HG02571 (cell line): ENCODE measurements around the gene LNPEP.
"Not testable (repeated sequence)": the region's sequence is repeated elsewhere in the genome, so short reads cannot be mapped to it uniquely, and the experiment has no call there.

Source experiments
- ATAC-seq: cut with Tn5 transposase; IDR thresholded peaks from one replicate; pipeline ENCODE4 v1.9.1; 2021; ENCODE audit warnings: mild to moderate bottlenecking, moderate library complexity; ENCODE audit not compliant: unreplicated experiment

Gene LNPEP

GRCh38 chr5:97046270-97046982 is 110.5 kb downstream of the LNPEP start:
- ATAC-seq: no peak

GRCh38 chr5:97047076-97047475 is 111.2 kb downstream of the LNPEP start:
- ATAC-seq: no peak

- ATAC-seq: no peak
Observed at GRCh38 chr5:97049175-97049574, 113.3 kb downstream of the LNPEP start.

- ATAC-seq: no peak
Observed at GRCh38 chr5:97056263-97056662, 120.4 kb downstream of the LNPEP start.

DNA sequence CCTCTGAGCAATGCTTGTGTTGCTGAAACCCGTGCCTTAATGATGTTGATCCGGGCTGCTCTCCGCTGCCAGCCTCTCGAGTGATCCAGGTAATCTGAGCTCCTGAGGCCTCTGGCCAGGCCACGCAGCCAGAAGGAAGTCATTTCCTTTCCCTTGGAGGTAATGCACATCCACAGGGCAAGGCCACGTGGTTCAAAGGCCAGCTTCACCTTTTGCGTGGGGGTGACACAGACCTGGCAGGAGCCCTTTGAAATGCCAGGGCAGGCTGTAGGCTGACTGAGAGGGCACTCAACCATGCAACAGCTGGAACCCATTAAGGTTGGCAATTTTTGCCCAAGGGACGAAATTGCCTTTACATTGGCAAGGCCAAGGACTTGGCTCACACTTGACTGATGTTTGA is 126.2 kb downstream of the LNPEP start:
- no peak for ATAC-seq

- ATAC-seq: no peak
Observed at GRCh38 chr5:97063251-97063650, 127.4 kb downstream of the LNPEP start.

DNA sequence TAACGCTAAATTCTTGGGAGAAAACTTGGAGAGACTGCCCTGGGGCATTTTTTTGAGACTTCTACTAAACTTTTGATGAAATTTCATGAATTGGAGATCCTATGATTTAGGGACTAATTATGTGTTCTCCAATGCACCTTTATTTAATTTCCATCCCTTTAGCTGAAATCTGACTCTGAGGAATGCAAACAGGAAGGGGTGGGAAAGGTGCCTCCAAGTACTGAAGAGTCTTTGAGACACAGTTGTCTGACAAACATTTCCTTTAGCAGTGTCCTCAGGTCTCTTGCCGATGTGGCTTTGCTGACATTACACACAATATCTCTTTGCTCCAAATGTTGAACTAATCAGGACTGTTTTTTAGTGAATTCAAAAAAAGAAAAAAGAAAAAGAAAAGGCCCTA is 129.6 kb downstream of the LNPEP start:
- ATAC-seq: no peak

GRCh38 chr5:97067296-97067850 is 131.5 kb downstream of the LNPEP start:
- no peak for ATAC-seq

DNA sequence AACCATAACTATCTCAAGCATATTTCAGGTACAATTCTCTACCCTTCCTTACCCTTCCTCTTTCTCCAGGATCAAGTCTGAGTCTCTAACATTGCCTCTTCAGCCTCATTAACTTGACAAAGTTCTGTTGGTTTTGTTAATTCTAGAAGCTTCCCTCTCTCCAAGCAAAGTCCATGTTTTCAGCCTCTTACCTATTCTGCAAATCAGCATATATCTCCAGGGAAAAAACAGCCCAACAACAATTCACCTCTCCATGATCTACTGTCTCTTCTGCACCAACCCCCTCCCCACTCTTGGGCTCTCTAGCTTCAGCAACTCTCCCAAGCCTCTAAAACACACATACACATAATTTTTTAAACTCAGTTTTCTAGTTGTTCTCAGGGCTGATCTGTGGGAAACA is 134.4 kb downstream of the LNPEP start:
- ATAC-seq: no peak

DNA sequence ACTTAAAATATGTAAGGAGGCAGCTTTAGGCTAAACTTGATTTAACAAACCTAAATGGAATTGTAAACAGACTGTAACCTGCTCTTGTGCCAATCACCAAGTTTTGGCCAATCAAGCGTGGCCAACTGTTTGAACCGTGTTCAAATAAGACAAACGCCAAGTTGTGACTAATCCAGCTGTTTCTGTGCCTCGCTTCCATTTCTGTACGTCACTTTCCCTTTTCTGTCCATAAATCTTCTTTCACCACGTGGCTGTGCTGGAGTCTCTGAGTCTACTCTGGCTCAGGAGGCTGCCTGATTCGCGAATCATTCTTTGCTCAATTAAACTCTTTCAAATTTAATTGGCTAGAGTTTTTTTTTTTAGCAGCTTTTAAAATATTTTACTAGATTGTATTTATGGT is 135.2 kb downstream of the LNPEP start:
- no peak for ATAC-seq

GRCh38 chr5:97071993-97072392 is 136.1 kb downstream of the LNPEP start:
- ATAC-seq: no peak

- ATAC-seq: no peak
Observed at GRCh38 chr5:97072696-97073095, 136.8 kb downstream of the LNPEP start.

- ATAC-seq: no peak
Observed at GRCh38 chr5:97073420-97073819, 137.5 kb downstream of the LNPEP start.

DNA sequence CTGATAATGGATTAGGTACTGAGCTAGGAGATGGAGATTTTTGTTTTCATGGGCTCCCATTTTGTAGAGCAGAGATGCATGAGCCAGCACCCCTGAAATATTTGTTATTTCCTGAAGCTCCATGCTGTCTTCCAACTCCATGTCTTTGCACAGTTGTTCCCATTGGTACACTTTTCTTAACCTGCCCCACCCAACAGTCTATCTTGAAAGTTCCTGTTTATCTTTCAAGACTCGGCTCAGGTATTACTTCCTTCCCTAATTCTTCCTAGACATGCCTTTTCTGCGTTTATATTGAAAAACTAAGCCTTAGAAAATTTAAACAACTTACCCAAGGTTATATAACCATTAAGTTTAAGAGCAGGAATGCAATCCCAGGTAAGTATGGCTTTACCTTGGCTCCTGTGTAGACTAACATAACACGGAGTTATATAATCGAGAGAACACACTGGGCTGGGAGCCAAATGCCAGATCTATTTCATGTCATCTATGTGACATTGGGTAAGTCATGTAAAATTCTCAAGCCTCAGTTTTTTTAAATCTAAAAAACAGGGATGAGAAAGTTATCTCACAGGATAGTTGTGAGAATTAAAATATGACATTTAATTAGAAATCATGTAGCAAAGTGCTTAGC is 139.1 kb downstream of the LNPEP start:
- ATAC-seq: no peak

- ATAC-seq: no peak
Observed at GRCh38 chr5:97075649-97076048, 139.8 kb downstream of the LNPEP start.

GRCh38 chr5:97076098-97076497 is 140.2 kb downstream of the LNPEP start:
- ATAC-seq: no peak

GRCh38 chr5:97077246-97077645 is 141.4 kb downstream of the LNPEP start:
- ATAC-seq: no peak

DNA sequence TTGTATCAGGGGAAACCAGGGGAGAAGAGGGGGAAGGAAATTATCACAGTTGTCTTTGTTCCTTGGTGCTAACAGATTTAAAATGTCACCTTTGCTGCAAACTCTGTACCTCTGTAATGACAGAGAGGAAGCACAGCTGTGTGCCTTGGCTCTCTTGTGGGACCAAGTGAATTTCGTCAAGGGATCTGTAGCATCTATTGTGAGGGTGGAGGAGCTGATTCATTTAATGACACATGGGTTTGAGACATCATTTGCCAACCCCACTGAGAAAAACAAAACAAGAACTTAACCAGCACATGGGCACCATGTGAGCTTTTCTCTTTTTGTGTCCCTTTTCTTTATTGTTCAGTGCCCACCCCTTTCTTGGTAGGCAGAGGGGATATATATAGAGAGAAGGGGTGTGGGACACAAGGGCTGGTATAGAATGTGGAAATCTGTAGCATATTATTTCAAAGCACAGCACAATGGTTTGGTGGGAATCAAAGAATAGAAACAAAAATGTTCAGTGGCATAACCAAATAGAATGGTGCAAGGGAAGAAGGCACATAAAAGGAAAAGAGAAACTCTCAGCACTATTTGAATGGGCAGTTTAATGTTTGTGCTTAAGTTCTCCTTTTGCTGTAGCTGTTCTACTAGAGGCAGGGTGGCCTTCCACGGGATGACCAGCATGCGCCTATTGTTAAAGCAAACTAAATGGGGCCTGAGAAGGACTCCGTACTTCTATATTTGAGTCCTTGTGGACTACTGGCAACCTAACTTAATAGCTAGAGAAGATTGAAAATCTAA is 143.3 kb downstream of the LNPEP start:
- ATAC-seq: no peak

- ATAC-seq: not testable (repeated sequence)
Observed at GRCh38 chr5:97084782-97085458, 149.0 kb downstream of the LNPEP start.

GRCh38 chr5:97085459-97086181 is 149.7 kb downstream of the LNPEP start:
- ATAC-seq: no peak
